ENCODE measurements around the gene THAP9.
A peak's percentile ranks its signal among the peaks of the same experiment; 100 is the strongest.
"Not testable (repeated sequence)": the region's sequence is repeated elsewhere in the genome, so short reads cannot be mapped to it uniquely, and the experiment has no call there.

Gene THAP9

GRCh38 chr4:82900411-82901182, at the start of gene THAP9:
THAP9 (plus strand) TSS chr4:82900735; CDS start chr4:82900803, 68 bp downstream.
- DNase-seq, result peak; percentile 96

GRCh38 chr4:82851318-82851717, 49.2 kb upstream of the THAP9 start:
- no peak for DNase-seq

- DNase-seq, result peak in 1 of 2 experiments; percentile 16
Measured at GRCh38 chr4:82851885-82852750, 48.4 kb upstream of the THAP9 start.

- DNase-seq, result no peak
Measured at GRCh38 chr4:82852751-82853285, 47.7 kb upstream of the THAP9 start.

GRCh38 chr4:82860487-82860886, 40.0 kb upstream of the THAP9 start:
- not testable (repeated sequence) for DNase-seq

GRCh38 chr4:82861529-82861928, 39.0 kb upstream of the THAP9 start:
- DNase-seq, result no peak

- no peak for DNase-seq
Measured at GRCh38 chr4:82864336-82864979, 36.1 kb upstream of the THAP9 start.

GRCh38 chr4:82865592-82865991, 34.9 kb upstream of the THAP9 start:
- peak; percentile 56 to 86 for DNase-seq

- not testable (repeated sequence) for DNase-seq
Measured at GRCh38 chr4:82866033-82866432, 34.5 kb upstream of the THAP9 start.

GRCh38 chr4:82866706-82867385, 33.7 kb upstream of the THAP9 start:
- DNase-seq, result no peak

GRCh38 chr4:82868572-82868971, 32.0 kb upstream of the THAP9 start:
- DNase-seq, result no peak

GRCh38 chr4:82885410-82885809, 15.1 kb upstream of the THAP9 start:
- DNase-seq, result no peak

GRCh38 chr4:82886147-82886942, 14.2 kb upstream of the THAP9 start:
- DNase-seq, result no peak

- no peak for DNase-seq
Measured at GRCh38 chr4:82889287-82889686, 11.2 kb upstream of the THAP9 start.

- DNase-seq, result peak in 1 of 2 experiments; percentile 50
Measured at GRCh38 chr4:82890528-82890900, 10.0 kb upstream of the THAP9 start.

- peak; percentile 75 to 90 for DNase-seq
Measured at GRCh38 chr4:82890901-82891706, 9.4 kb upstream of the THAP9 start, which contains the start of gene SEC31A. SEC31A (minus strand) TSS chr4:82891153; CDS start chr4:82881936, 9,217 bp downstream.

GRCh38 chr4:82891707-82892466, 8.6 kb upstream of the THAP9 start:
- no peak for DNase-seq

- no peak for DNase-seq
Measured at GRCh38 chr4:82892467-82892802, 8.1 kb upstream of the THAP9 start.

GRCh38 chr4:82893942-82894341, 6.6 kb upstream of the THAP9 start:
- DNase-seq, result no peak

GRCh38 chr4:82896755-82897154, 3.8 kb upstream of the THAP9 start:
- DNase-seq, result no peak
